OCI-LY7 (cell line): ENCODE results near the gene GALNT15.

ENCODE experiments used
- CTCF ChIP-seq: fragments of 200-600 bp; sonication (generic); conservative IDR thresholded peaks from 2 replicates; pipeline ENCODE4 v1.5.1; 2014; ENCODE audit warnings: mild to moderate bottlenecking, antibody characterized with exemption, low read length, moderate library complexity, mixed read lengths
- EZH2phosphoT487 ChIP-seq: fragments of 200-600 bp; sonication (generic); IDR thresholded peaks from 2 replicates; pipeline ENCODE4 v1.6.1; 2018; ENCODE audit warnings: low read depth, borderline replicate concordance, mild to moderate bottlenecking, mixed run types, antibody characterized with exemption, low read length, moderate library complexity, mixed read lengths

- TF ChIP-seq CTCF (no peak), EZH2phosphoT487 (no peak)
Measured at GRCh38 chr3:16258177-16258576, 83.7 kb downstream of the GALNT15 start.
